ENCODE measurements around the gene ATG5. TPM values are rescaled to one million over a fixed set of nuclear protein-coding genes. Genes with fewer than 3 reads are reported as not detected.

ATG5 gene
- total and polyA plus RNA-seq, 2 experiments from 2014 or later, result 35.4 to 42.8 TPM

DNA sequence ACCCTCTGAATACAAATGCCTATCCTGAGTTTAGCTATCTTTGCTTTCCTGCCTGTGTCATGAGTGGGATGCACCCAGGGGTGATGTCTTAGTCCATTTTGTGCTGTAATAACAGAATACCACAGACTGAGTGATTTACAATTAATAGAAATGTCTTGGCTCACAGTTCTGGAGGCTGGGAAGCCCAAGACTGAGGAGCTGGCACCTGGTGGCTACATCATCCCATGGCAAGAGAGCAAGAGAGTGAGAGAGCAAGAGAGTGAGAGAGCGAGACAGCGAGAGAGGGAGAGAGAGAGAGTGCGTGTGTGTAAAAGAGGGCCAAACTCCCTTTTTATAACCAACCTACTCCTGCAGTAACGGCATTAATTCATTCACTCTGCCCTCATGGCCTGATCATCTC is 162.6 kb downstream of the ATG5 start:
- Histone ChIP-seq H3K27me3 (no peaks in the 10 kb centered on the region), H3K4me2 (no peak overlapping the region), H3K4me3 (no peak overlapping the region), H3K9me2 (replicated peaks; ENCODE audit: insufficient read depth) (no peaks in the 10 kb centered on the region), H3K9me3 (ENCODE audit: low read depth) (no peaks in the 10 kb centered on the region), H3K36me3 (replicated peaks; ENCODE audit: insufficient read depth, low read depth) (no peaks in the 10 kb centered on the region), H2AFZ (no peak overlapping the region), H3K27ac (no peak overlapping the region), H3K79me2 (no peaks in the 10 kb centered on the region), H3K4me1 (ENCODE audit: insufficient read depth) (no peaks in the 10 kb centered on the region), H4K20me1 (ENCODE audit: insufficient read depth, poor library complexity, severe bottlenecking) (no peaks in the 10 kb centered on the region)
- 94% methylated on average over 4 of the region's 4 CpGs for WGBS (ENCODE audit: low lambda C conversion rate, missing lambda C conversion rate)
- DNase-seq (ENCODE audit: low spot score), result no peak
- TF ChIP-seq EZH2phosphoT487 (IDR thresholded peaks at IDR 0.05; ENCODE audit: low read depth, severe bottlenecking, unreplicated experiment), result no peak
- TF ChIP-seq, protein P1, sequence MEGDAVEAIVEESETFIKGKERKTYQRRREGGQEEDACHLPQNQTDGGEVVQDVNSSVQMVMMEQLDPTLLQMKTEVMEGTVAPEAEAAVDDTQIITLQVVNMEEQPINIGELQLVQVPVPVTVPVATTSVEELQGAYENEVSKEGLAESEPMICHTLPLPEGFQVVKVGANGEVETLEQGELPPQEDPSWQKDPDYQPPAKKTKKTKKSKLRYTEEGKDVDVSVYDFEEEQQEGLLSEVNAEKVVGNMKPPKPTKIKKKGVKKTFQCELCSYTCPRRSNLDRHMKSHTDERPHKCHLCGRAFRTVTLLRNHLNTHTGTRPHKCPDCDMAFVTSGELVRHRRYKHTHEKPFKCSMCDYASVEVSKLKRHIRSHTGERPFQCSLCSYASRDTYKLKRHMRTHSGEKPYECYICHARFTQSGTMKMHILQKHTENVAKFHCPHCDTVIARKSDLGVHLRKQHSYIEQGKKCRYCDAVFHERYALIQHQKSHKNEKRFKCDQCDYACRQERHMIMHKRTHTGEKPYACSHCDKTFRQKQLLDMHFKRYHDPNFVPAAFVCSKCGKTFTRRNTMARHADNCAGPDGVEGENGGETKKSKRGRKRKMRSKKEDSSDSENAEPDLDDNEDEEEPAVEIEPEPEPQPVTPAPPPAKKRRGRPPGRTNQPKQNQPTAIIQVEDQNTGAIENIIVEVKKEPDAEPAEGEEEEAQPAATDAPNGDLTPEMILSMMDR (IDR thresholded peaks at IDR 0.05; ENCODE audit: poor library complexity), result no peak
- no peak for TF ChIP-seq EZH2 (IDR thresholded peaks at IDR 0.05; ENCODE audit: borderline replicate concordance)

DNA sequence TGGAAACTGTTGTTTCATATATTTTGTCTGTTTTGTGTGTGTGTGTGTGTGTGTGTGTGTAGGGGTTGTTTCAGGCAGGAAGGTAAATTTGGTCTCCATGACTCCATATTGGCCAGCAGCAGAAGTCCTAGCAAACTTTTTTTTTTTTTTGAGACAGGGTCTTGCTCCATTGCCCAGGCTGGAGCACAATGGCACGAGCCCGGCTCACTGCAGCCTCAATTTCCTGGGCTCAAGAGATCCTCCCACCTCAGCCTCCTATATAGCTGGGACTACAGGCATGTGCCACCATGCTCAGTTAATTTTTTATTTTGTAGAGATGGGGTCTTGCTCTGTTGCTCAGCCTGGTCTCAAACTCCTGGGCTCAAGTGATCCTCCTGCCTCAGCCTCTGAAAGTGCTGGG is 163.7 kb downstream of the ATG5 start:
- Histone ChIP-seq H2AFZ (no peak overlapping the region), H3K4me3 (no peak overlapping the region), H3K9me3 (ENCODE audit: low read depth) (no peaks in the 10 kb centered on the region), H3K79me2 (no peaks in the 10 kb centered on the region), H4K20me1 (ENCODE audit: insufficient read depth, poor library complexity, severe bottlenecking) (no peaks in the 10 kb centered on the region), H3K4me2 (no peak overlapping the region), H3K27ac (no peak overlapping the region), H3K36me3 (replicated peaks; ENCODE audit: insufficient read depth, low read depth) (no peaks in the 10 kb centered on the region), H3K27me3 (no peaks in the 10 kb centered on the region), H3K4me1 (ENCODE audit: insufficient read depth) (no peaks in the 10 kb centered on the region), H3K9me2 (replicated peaks; ENCODE audit: insufficient read depth) (no peaks in the 10 kb centered on the region)
- TF ChIP-seq, protein P1 (IDR thresholded peaks at IDR 0.05; ENCODE audit: poor library complexity), result no peak
- TF ChIP-seq EZH2phosphoT487 (IDR thresholded peaks at IDR 0.05; ENCODE audit: low read depth, severe bottlenecking, unreplicated experiment), result no peak
- TF ChIP-seq EZH2 (IDR thresholded peaks at IDR 0.05; ENCODE audit: borderline replicate concordance), result no peak
- 95% methylated on average over 2 of the region's 2 CpGs for WGBS (ENCODE audit: low lambda C conversion rate, missing lambda C conversion rate)
- no peak for DNase-seq (ENCODE audit: low spot score)

DNA sequence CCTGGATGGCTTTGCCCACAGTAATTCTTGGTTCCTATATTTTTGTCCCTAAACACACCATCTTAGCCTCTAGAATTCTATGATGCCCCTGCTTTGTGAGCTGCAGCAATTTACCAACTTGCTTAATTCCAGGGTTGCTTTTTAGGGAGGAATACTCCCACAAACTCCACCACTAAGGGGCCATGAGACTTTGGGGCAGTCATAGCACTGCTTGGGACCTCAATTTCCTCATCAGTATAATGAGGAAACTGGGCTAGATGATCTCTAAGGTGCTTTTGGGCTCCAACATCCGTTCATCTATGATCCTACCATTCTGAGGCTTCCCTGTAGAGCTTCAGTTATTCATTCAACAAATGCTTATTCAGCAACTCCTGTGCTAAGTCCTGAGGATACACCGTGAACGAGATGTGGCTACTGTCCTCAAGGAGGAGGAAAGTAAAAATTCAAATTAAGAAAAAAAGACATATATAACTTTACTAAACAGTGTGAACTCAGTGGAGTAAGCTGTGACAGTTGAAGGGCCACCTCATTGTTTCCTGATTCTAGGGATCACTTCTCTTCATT is 164.2 kb downstream of the ATG5 start:
- no peak overlapping the region for H2AFZ ChIP-seq
- no peaks in the 10 kb centered on the region for H3K4me1 ChIP-seq (ENCODE audit: insufficient read depth)
- no peak overlapping the region for H3K4me3 ChIP-seq
- TF ChIP-seq EZH2phosphoT487 (IDR thresholded peaks at IDR 0.05; ENCODE audit: low read depth, severe bottlenecking, unreplicated experiment), result no peak
- TF ChIP-seq, protein P1 (IDR thresholded peaks at IDR 0.05; ENCODE audit: poor library complexity), result no peak
- TF ChIP-seq EZH2 (IDR thresholded peaks at IDR 0.05; ENCODE audit: borderline replicate concordance), result no peak
- H3K27ac ChIP-seq, result no peak overlapping the region
- H4K20me1 ChIP-seq (ENCODE audit: insufficient read depth, poor library complexity, severe bottlenecking), result no peaks in the 10 kb centered on the region
- H3K9me3 ChIP-seq (ENCODE audit: low read depth), result no peaks in the 10 kb centered on the region
- no peaks in the 10 kb centered on the region for H3K27me3 ChIP-seq
- WGBS (ENCODE audit: low lambda C conversion rate, missing lambda C conversion rate), result 92% methylated on average over 3 of the region's 3 CpGs
- no peak for DNase-seq (ENCODE audit: low spot score)
- no peaks in the 10 kb centered on the region for H3K36me3 ChIP-seq (replicated peaks; ENCODE audit: insufficient read depth, low read depth)
- H3K4me2 ChIP-seq, result no peak overlapping the region
- no peaks in the 10 kb centered on the region for H3K79me2 ChIP-seq
- H3K9me2 ChIP-seq (replicated peaks; ENCODE audit: insufficient read depth), result no peaks in the 10 kb centered on the region
